Measurements from ENCODE around the gene CD96.
A peak's percentile ranks its signal among the peaks of the same experiment; 100 is the strongest.
"Not testable (repeated sequence)": the region's sequence is repeated elsewhere in the genome, so short reads cannot be mapped to it uniquely, and the experiment has no call there.

CD96 gene, protein sequence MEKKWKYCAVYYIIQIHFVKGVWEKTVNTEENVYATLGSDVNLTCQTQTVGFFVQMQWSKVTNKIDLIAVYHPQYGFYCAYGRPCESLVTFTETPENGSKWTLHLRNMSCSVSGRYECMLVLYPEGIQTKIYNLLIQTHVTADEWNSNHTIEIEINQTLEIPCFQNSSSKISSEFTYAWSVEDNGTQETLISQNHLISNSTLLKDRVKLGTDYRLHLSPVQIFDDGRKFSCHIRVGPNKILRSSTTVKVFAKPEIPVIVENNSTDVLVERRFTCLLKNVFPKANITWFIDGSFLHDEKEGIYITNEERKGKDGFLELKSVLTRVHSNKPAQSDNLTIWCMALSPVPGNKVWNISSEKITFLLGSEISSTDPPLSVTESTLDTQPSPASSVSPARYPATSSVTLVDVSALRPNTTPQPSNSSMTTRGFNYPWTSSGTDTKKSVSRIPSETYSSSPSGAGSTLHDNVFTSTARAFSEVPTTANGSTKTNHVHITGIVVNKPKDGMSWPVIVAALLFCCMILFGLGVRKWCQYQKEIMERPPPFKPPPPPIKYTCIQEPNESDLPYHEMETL

GRCh38 chr3:111541911-111542483 lies at the start of gene CD96:
Gene CD96, plus strand, starts transcription at chr3:111542197. Its CDS starts 52 bp downstream, at chr3:111542249.
- DNase-seq (ENCODE audit: low spot score), result no peak

DNA sequence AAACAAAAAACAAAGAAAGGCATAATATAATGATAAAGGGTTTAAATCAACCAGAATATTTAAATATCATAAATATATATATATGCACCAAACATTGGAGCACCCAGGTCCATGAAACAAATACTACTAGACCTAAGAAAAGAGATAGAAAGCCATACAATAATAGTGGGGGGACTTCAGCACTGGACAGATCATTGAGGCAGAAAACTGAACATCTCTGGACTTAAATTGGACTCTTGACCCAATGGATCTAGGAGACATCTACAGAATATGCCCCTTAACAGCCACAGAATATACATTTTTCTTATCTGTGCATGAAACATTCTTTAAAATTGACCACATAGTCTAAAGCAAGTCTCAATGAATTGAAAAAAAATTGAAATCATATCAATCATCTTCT lies 48.7 kb upstream of the CD96 start:
- no peak for DNase-seq (ENCODE audit: low spot score)

DNA sequence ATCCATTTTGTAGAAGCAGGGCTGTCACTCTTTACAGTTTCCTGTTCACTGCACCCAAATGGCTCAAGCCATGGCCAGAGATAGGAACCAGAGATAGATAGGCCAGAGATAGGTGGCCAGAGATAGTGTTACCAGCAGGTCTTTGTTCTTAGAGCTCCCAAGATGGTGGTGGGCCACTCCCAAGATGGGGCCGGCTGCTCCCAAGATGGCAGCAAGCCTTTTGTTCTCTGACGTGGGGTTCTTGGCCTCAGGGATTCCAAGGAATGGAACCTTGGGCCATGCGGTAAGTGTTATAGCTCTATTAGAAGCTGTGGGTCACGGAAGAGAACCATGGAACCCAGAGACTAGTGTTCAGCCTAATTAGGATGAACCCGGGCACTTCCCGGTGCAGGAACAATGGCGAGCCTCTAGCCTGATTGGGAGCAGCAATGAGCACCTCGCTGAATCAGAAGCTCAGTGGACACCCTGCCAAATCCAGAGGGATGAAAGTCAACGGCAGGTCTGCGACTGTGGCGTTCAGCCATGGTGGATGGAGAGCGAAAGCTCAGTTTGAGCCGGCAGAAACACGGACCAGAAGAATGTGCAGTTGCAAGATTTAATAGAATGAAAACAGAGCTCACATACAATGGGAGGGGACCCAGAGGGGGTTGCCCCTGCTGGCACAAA lies 45.0 kb upstream of the CD96 start:
- no peak for DNase-seq (ENCODE audit: low spot score)

DNA sequence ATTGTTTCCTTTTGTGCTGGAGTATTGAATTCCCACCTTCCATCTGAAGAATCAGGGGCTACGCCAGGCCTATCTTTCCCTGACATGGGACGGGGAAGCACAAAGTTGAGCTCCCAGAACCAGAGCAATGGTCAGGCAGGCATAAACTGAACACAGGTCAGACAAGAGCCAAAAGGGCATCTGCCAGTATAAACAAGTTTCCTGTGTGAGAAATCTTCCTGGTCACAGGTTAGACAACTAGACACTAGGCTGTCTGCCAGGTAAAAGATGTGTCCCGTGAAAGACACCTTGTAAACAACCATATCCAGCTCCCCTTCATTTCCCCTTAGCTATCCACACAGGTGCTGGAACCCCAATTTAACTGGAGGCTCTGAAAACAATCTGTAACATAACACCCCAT lies 44.0 kb upstream of the CD96 start:
- DNase-seq (ENCODE audit: low spot score), result no peak

- no peak for DNase-seq (ENCODE audit: low spot score)
Observed at GRCh38 chr3:111506435-111506834, 35.6 kb upstream of the CD96 start.

- DNase-seq (ENCODE audit: low spot score), result no peak
Observed at GRCh38 chr3:111509308-111509707, 32.7 kb upstream of the CD96 start.

DNA sequence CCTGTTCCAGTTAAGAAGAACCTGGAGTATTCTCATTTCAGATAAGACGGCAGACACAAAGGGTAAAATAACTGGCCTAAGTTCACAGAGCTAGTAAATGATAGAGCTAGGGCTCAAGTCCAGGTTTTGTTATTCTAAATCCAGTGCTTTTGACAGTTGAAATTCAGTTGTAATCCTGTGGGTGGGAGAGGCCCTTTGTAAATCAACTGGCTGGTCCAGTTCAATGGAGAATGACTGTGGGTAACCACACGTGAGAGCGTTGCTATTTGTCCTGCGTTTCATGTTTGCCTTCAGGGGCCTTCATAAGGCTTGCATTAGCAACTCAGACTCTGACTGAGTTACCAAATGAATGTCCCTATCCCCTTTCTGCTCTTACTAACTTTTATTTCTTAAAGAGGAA lies 24.2 kb upstream of the CD96 start:
- DNase-seq (ENCODE audit: low spot score), result peak; percentile 39

GRCh38 chr3:111519178-111519855 lies 22.7 kb upstream of the CD96 start:
- DNase-seq (ENCODE audit: low spot score), result no peak

DNA sequence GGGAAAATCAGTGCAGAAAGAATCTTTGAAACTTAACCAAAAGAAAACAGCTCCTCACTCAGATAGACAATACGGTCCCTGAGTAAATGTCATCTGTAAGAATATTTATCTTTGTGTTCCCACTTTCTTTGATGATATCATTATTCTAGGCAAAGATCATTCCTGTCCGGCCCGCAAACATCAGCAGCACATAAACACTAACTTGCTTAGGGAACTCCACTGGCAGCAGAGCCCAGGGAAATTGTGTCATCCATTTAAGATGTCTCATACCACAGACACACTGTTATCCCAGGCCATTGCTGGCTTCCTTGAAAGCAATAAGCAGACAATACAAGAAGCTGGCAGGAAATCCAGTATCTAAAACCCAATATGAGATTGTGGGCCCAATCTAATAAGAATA lies 20.1 kb upstream of the CD96 start:
- DNase-seq (ENCODE audit: low spot score), result no peak

DNA sequence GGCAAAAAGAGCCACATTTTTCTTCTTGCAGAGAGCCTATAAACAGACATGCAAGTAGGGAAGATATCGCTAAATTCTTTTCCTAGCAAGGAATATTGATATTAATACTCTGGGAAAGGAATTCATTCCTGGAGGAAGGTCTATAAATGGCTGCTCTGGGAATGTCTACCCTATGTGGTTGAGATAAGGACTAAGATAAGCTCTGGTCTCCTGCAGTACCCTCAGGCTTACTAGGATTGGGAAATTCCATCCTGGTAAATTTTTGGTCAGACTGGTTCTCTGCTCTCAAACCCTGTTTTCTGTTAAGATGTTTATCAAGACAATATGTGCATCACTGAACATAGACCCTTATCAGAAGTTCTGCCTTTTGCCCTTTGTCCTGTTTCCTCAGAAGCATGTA lies 17.5 kb upstream of the CD96 start:
- not testable (repeated sequence) for DNase-seq (ENCODE audit: low spot score)

DNA sequence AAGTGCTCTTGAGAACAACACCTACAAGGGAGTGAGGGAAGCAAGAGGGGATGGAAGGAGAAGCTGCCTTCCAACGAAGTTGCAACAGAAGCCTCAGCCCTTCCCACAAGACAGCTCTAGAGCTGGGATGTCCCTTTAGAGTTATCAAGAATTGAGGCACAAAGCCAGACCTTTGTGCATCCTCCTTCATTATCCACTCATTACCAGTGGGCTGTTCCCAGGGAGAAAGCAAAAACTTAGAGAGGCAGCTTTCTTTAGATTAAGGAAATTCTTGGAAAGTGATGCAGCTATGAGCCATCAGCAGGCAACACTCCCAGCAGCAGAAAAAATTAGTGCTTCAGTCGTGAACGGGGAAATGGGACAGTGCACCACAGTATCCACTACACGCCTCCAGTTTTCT lies 10.6 kb upstream of the CD96 start:
- DNase-seq (ENCODE audit: low spot score), result no peak

GRCh38 chr3:111534701-111535100 lies 7.3 kb upstream of the CD96 start:
- DNase-seq (ENCODE audit: low spot score), result no peak

DNA sequence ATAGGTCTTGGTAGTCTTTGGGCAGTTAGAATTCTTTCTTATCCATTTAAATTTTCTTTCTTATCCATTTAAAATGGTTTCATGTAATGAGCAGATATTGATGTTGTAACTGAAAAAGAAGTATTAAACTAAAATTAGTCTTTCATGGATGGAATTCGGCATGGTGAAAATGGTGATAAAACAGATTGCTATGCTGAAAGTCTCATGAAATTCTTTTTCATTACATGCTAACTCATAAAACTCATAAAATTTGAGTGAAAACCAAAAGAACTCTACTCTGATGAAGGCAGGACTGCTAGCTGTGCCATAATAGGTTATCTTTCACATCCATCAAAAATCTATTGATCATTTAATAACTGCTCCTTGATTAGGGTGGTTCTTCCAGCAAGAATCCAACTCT lies 3.9 kb upstream of the CD96 start:
- no peak for DNase-seq (ENCODE audit: low spot score)

DNA sequence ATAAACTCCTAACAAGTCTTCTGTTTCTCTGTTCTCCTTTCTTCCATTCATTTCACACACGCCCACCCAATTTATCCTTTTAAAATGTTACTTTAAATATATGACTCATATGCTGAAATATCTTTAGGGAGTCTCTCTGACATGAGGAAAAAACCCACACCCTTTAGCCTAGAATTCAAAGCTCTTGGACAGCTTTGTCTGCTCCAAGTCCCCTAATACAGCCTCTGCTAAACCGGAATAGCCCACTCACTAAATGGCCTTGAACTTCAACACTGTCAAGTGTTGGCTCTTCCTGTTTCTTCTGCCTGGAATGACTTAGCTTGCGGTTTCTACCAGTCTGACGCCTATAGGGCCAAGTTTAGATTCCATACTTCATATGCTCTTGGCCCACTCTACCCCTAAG lies 3.3 kb upstream of the CD96 start:
- DNase-seq (ENCODE audit: low spot score), result no peak

DNA sequence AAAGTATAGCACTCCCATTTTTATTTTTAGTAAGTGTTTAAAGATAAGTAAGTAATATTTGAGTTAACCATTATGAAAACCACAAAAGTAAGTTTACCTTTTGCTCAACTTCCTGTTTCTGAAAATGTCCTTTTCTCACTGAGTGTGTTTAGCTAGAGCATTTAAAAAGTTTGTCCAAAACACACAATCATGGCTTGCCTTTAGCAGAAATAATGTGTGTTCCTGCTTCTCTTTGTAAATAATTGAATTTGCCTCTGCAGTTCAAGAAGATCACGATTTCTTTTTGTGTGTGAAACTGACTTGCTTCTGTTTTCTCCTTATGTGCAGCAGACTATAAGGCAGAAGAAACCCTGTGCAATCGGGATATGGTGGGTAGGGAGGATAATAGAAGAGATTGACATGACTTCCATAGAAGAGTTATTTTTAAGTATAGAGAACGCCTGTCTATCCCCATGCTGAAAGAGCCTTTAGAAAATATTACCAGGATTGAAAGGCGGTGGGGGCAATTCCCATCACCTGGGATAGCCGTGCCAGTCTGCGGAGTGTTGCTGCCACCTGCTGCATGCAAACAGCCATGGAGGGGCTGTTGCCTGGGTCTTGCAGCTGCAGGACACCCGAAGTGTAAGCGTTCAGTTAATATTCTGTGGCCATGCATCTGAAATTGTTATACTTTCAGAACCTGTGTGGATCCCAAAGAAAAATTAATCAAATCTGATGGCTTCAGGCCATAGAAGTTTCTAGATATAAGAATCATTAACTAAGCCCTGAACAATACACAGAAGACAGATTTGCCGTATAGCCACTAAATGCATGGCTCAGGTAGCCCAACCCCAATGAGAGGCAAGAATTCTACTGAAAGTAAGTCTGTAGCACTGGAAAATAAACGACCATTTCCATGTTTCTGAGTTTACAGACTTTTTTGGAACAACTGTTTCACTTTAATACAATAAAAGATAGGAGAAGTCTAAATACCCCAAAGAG lies 2.4 kb upstream of the CD96 start:
- peak; percentile 81 for DNase-seq (ENCODE audit: low spot score)

- DNase-seq (ENCODE audit: low spot score), result no peak
Observed at GRCh38 chr3:111541391-111541790, 606 bp upstream of the CD96 start.

GRCh38 chr3:111542611-111543300 lies 759 bp downstream of the CD96 start:
- no peak for DNase-seq (ENCODE audit: low spot score)

GRCh38 chr3:111545349-111545748 lies 3.4 kb downstream of the CD96 start:
- DNase-seq (ENCODE audit: low spot score), result no peak

- no peak for DNase-seq (ENCODE audit: low spot score)
Observed at GRCh38 chr3:111547631-111548030, 5.6 kb downstream of the CD96 start.

DNA sequence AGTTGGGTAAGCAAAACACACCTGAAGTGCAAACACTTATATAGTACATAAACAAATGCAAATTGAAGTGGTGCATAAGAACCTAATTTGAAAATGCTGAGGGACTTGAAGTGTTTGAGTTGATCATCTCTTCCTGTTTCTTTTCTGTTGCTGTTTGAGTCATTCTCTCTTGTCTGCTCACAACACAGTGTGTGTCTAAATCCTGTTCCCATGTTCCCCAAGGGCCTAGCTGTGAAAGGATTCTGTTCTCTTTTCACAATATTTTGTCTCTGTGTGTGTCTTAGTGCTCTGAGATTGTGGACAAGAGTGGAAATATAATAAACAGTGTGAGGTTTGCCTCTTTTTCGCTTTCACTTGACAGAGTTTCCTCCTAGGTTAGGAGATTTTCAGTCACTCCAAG lies 6.1 kb downstream of the CD96 start:
- no peak for DNase-seq (ENCODE audit: low spot score)

DNA sequence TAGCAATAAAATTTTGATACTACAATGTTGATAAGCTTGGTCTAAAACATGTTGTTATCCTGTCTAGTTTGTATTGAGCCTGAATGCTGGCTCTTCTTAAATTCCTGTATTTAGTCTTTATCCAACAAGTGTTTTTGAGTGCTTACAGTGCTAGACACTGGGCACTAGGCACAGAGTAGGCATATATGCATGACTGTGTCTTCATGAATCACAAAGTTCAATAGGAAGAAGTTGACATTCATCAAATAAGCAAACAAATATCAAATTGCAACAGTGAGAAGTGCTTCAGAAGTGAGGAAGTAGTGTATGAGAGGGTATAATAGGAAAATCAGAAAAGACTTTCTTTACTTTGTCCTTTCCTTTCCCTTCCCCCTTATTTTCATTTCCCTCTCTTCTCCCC lies 6.8 kb downstream of the CD96 start:
- DNase-seq (ENCODE audit: low spot score), result no peak

All from HuH-7 (cell line).